Psoas muscle (tissue), 8 donors: ENCODE data around the gene RBMX. TPM values are rescaled to one million over a fixed set of nuclear protein-coding genes. Genes with fewer than 3 reads are reported as not detected.

Experiments used
- ATAC-seq, 4 donors: fragments of 200-7000 bp; cut with Tn5 transposase; one replicate each; pipeline ENCODE4 v1.9.1; 2020; ENCODE audit warnings: moderate library complexity in 3 of 4, mild to moderate bottlenecking in 2 of 4
- DNase-seq, 2 donors: peaks; one replicate each; pipeline ENCODE4 v3.0.0-alpha.2; 2020
- H3K27ac ChIP-seq: fragments of 200-600 bp; one replicate; pipeline ENCODE4 v1.8.0; 2022
- H3K27me3 ChIP-seq, 3 donors: fragments of 200-600 bp in 1 of 3; one replicate each; pipeline versions ENCODE4 v1.6.1 to v1.8.0; 2013 to 2022; ENCODE audit warnings: low read length in 2 of 3, mild to moderate bottlenecking in 2 of 3, moderate library complexity in 1 of 3; ENCODE audit not compliant: insufficient read depth in 3 of 3
- H3K36me3 ChIP-seq, 2 donors: fragments of 200-600 bp in 1 of 2; one replicate each; pipeline versions ENCODE4 v1.6.1 to v1.8.0; 2013 to 2022; ENCODE audit warnings: low read depth in 1 of 2, mild to moderate bottlenecking in 1 of 2, moderate library complexity in 1 of 2; ENCODE audit not compliant: insufficient read depth in 1 of 2
- H3K4me1 ChIP-seq: fragments of 200-600 bp; one replicate; pipeline ENCODE4 v1.8.0; 2022
- H3K4me3 ChIP-seq: fragments of 200-600 bp; one replicate; pipeline ENCODE4 v1.8.0; 2022; ENCODE audit warnings: mild to moderate bottlenecking
- H3K9me3 ChIP-seq: fragments of 200-600 bp; one replicate; pipeline ENCODE4 v1.8.0; 2022
- WGBS, 3 donors: extraction: QIAGEN DNeasy Blood & Tissue Kit; methylation state at CpG; one replicate each; pipeline versions ENCODE4 v1.1.6 to v1.1.7; 2013; 5-methylcytosine and 5-hydroxymethylcytosine counted together
- intact Hi-C, 2 donors: fragments of 100-400 bp; cut with DNase I; formaldehyde crosslinking; loops; one replicate each; pipeline versions ENCODE4 v1.11.0 to v1.14.2; 2022
- polyA plus RNA-seq, 3 donors: library from polyadenylated mRNA; stranded (reverse); fragments of 200-250 nt; gene quantifications; one replicate each; pipeline ENCODE4 v1.2.3, GENCODE V29; 2013
- total RNA-seq, 4 donors: library from RNA; stranded (reverse); fragmentation: NEBNext Ultra II Directional in 2 of 4; extraction: Animal tissue kit (Norgen Biotek cat#: 25700) in 2 of 4; gene quantifications; one replicate each; pipeline versions ENCODE4 v1.2.1 to v1.2.4, GENCODE V29; 2021 to 2023
- TF ChIP-seq, protein P1 (sequence below): fragments of 200-600 bp; IDR thresholded peaks from one replicate; pipeline ENCODE4 v1.8.0; 2022; ENCODE audit warnings: antibody characterized with exemption
- donor health status: healthy with polysubstance abuse.
- donor health status: DM: no; HTN: no; CAD: no; lungs with moderate emphysema.
- donor health status: Bipolar disorder and iron deficiency.
- donor health status: healthy.
- donor health status: DM: yes; HTN: yes; CAD: no.
- donor health status: DM: no; HTN: no; CAD: no.
- donor health status: DM: no; HTN: no; CAD: no.
- donor health status: DM: yes; HTN: yes; CAD: no.

RBMX gene
- total and polyA plus RNA-seq, 7 donors: 67.9 to 131 (median 98.9) TPM

DNA sequence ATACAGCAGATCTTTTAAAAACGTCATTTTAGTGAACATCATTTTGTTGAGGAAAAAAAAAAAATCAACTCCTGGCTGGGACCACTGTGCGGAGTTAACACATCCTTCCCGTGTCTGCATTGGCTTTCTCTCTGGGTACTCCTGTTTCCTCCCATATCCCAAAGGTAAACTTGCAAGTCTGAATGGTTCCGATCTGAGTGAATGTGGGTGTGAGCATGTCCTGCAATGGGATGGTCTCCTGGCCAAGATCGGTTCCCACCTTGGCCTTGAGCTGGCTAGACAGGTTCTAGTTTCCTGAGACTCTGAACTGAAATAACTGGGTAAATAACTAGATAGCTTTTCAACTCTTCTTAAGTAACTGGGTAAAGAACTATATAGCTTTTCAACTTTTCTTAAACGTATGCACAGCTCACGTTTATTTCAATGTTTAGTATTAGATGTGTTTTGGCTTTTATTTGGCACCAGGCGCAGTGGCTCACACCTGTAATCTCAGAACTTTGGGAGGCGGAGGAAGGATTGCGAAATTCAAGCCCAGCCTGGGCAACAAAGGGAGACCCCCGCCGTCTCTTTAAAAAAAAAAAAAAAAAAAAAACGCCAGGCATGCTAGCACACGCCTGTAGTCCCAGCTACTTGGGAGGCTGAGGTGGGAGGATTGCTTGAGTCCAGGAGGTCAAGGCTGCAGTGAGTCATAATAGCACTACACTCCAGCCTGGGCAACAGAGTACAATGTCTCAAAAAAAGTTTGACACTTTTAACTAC, 14.0 kb downstream of the RBMX start:
- TF ChIP-seq, protein P1, sequence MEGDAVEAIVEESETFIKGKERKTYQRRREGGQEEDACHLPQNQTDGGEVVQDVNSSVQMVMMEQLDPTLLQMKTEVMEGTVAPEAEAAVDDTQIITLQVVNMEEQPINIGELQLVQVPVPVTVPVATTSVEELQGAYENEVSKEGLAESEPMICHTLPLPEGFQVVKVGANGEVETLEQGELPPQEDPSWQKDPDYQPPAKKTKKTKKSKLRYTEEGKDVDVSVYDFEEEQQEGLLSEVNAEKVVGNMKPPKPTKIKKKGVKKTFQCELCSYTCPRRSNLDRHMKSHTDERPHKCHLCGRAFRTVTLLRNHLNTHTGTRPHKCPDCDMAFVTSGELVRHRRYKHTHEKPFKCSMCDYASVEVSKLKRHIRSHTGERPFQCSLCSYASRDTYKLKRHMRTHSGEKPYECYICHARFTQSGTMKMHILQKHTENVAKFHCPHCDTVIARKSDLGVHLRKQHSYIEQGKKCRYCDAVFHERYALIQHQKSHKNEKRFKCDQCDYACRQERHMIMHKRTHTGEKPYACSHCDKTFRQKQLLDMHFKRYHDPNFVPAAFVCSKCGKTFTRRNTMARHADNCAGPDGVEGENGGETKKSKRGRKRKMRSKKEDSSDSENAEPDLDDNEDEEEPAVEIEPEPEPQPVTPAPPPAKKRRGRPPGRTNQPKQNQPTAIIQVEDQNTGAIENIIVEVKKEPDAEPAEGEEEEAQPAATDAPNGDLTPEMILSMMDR: no peak
- ATAC-seq (peak; percentile 33 to 65 (median 52)), DNase-seq (no peak)
- Histone ChIP-seq H3K4me1 (no peaks in the 10 kb centered on the region), H3K9me3 (no peaks in the 10 kb centered on the region), H3K27ac (peak overlapping the region; percentile 41), H3K4me3 (no peak overlapping the region), H3K27me3 (no peaks in the 10 kb centered on the region), H3K36me3 (peaks cover 0 to 67% of the 10 kb centered on the region in 2 donors)
- intact Hi-C loops: no loop called here
- WGBS, 3 donors: 52 to 63% (median 60%) methylated on average over 14 of the region's 14 CpGs

DNA sequence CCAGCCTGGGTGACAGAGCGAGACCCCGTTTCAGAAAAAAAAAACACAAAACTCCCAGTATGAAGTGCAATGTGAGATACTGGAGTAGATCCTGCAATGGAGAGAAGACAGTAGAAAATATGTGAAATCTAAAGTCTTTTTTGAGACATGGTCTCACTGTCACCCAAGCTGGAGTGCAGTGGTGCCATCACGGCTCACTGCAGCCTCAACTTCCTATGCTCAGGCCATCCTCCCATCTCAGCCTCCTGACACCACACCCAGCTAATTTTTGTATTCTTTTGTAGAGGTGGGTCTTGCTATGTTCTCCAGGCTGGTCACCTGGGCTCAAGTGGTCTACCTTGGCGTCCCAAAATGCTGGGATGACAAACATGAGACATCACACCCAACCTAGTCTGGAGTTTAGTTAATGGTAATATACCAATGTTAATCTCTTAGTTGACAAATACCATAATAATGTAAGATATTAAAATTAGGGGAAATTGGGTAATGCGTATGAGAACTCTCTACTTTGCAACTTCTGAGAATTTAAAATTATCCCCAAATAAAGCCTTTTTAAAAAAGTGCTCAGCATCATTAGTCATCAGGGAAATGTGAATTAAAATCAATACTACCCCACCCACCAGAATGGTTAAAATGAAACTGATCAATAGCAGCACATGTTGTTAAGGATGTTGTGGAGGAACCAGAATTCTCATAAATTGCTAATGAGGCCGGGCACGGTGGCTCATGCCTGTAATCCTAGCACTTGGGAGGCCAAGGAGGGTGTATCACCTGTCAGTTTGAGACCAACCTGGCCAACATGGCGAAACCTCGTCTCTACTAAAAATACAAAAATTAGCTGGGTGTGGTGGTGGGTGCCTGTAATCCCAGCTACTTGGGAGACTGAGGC, 15.0 kb downstream of the RBMX start:
- no peaks in the 10 kb centered on the region for H3K4me1 ChIP-seq
- H3K27me3 ChIP-seq: no peaks in the 10 kb centered on the region
- H3K36me3 ChIP-seq: peaks cover 0 to 67% of the 10 kb centered on the region in 2 donors
- no peak overlapping the region for H3K27ac ChIP-seq
- no peaks in the 10 kb centered on the region for H3K9me3 ChIP-seq
- intact Hi-C loops: no loop called here
- TF ChIP-seq, protein P1: no peak
- ATAC-seq (no peak), DNase-seq (no peak)
- H3K4me3 ChIP-seq: no peak overlapping the region
- 71 to 84% (median 74%) methylated on average over 9 of the region's 9 CpGs for WGBS, 3 donors

DNA sequence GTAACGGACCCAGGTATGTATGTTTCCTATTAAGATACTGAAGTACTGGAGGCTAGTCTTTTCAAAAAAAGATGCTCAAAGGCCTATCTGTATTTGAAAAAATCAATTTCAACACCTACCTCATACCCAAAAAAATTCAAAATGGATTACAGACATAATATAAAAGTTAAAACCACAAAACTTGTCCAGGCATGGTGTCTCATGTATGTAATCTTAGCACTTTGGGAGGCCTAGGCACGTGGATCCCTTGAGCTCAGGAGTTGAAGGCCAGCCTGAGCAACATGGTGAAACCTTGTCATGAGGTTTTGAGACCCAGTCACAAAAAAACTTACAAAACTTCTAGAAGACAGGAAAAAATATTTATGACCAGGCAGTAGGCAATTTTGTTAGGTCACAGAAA, 16.7 kb downstream of the RBMX start:
- intact Hi-C loops: no loop called here
- H3K9me3 ChIP-seq: no peaks in the 10 kb centered on the region
- H3K4me1 ChIP-seq: no peaks in the 10 kb centered on the region
- DNase-seq (no peak), ATAC-seq (no peak)
- TF ChIP-seq, protein P1: no peak
- H3K36me3 ChIP-seq: peaks cover 0 to 60% of the 10 kb centered on the region in 2 donors
- no peak overlapping the region for H3K4me3 ChIP-seq
- no peaks in the 10 kb centered on the region for H3K27me3 ChIP-seq
- no peak overlapping the region for H3K27ac ChIP-seq
- 71 to 97% (median 93%) methylated on average over 2 of the region's 2 CpGs for WGBS, 3 donors

DNA sequence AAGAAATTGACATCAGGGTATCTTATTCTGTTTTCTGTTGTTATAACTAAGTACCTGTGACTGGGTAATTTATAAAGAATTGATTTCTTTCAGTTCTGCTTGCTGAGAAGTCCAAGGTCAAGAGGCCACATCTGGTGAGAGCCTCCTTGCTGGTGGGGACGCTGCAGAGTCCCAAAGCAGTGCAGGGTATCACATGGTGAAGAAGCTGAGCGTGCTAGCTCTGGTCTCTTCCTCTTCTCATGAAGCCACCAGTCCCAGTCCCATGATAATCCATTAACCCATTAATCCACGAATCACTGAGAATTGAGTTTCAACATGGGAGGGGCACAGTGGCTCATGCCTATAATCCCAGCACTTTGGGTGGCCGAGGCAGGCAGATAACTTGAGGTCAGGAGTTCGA, 18.0 kb downstream of the RBMX start:
- H3K27ac ChIP-seq: no peak overlapping the region
- ATAC-seq (no peak), DNase-seq (no peak)
- H3K4me3 ChIP-seq: no peak overlapping the region
- TF ChIP-seq, protein P1: no peak
- whole genome bisulfite sequencing, 3 donors: 53 to 79% (median 75%) methylated on average over 5 of the region's 5 CpGs
- H3K9me3 ChIP-seq: no peaks in the 10 kb centered on the region
- no peaks in the 10 kb centered on the region for H3K27me3 ChIP-seq
- no peaks in the 10 kb centered on the region for H3K4me1 ChIP-seq
- intact Hi-C loops: no loop called here
- H3K36me3 ChIP-seq: peaks cover 0 to 50% of the 10 kb centered on the region in 2 donors
